SU-DHL-6 (cell line): ENCODE measurements around the gene GRIK4.

Experiments
- H2AFZ ChIP-seq: fragments of 200-600 bp; sonication (generic); 2 replicates; pipeline ENCODE4 v1.6.1; 2014; ENCODE audit warnings: low read depth, mild to moderate bottlenecking, moderate library complexity, mixed read lengths, antibody characterized with exemption, low read length; ENCODE audit not compliant: severe bottlenecking
- H3F3A ChIP-seq: fragments of 200-600 bp; shearing (Covaris generic); 2 replicates; pipeline ENCODE4 v1.6.0; 2016; ENCODE audit warnings: antibody characterized with exemption, mild to moderate bottlenecking; ENCODE audit not compliant: insufficient read depth
- H3K27ac ChIP-seq: fragments of 200-600 bp; sonication (generic); 2 replicates; pipeline ENCODE4 v1.5.1; 2016; ENCODE audit warnings: low read depth, mild to moderate bottlenecking, low read length, moderate library complexity, mixed read lengths
- H3K27me3 ChIP-seq: fragments of 200-600 bp; sonication (generic), shearing (Covaris generic); 2 replicates; pipeline ENCODE4 v1.6.0; 2014; ENCODE audit warnings: mild to moderate bottlenecking, low read length
- H3K36me3 ChIP-seq: fragments of 200-600 bp; sonication (generic); 2 replicates; pipeline ENCODE4 v1.6.1; 2014; ENCODE audit warnings: mild to moderate bottlenecking, low read length, mixed read lengths
- H3K4me2 ChIP-seq: fragments of 300-600, 200-600 bp; shearing (Covaris generic), sonication (generic); 2 replicates; pipeline ENCODE4 v1.6.0; 2014; ENCODE audit warnings: low read length, low read depth, mild to moderate bottlenecking; ENCODE audit not compliant: poor library complexity, severe bottlenecking
- H3K4me3 ChIP-seq: fragments of 200-600 bp; sonication (generic); 2 replicates; pipeline ENCODE4 v1.5.1; 2014; ENCODE audit warnings: antibody characterized with exemption, low read length, mild to moderate bottlenecking, mixed read lengths; ENCODE audit not compliant: insufficient read depth, poor library complexity, severe bottlenecking
- H3K79me2 ChIP-seq: fragments of 200-600 bp; sonication (generic); 2 replicates; pipeline ENCODE4 v1.6.1; 2014; ENCODE audit warnings: mild to moderate bottlenecking, low read length, moderate library complexity; ENCODE audit not compliant: insufficient read depth
- H3K9ac ChIP-seq: fragments of 200-600 bp; sonication (generic); 2 replicates; pipeline ENCODE4 v1.7.0; 2014; ENCODE audit warnings: mild to moderate bottlenecking, low read length
- H3K9me2 ChIP-seq: fragments of 200-600 bp; sonication (generic); replicated peaks from 2 replicates; pipeline ENCODE4 v1.6.1; 2014; ENCODE audit warnings: low read length; ENCODE audit not compliant: insufficient read depth
- H3K9me3 ChIP-seq: fragments of 200-600 bp; sonication (generic); 2 replicates; pipeline ENCODE4 v1.6.1; 2014; ENCODE audit warnings: low read length, mixed read lengths; ENCODE audit not compliant: insufficient read depth
- H4K20me1 ChIP-seq: fragments of 200-600 bp; sonication (generic); 2 replicates; pipeline ENCODE4 v1.6.1; 2014; ENCODE audit warnings: low read depth, mild to moderate bottlenecking, antibody characterized with exemption, low read length, moderate library complexity, mixed read lengths
- EZH2phosphoT487 ChIP-seq: fragments of 200-600 bp; sonication (generic), shearing (Covaris generic); conservative IDR thresholded peaks from 2 replicates; pipeline ENCODE4 v1.6.1; 2018; ENCODE audit warnings: mild to moderate bottlenecking, antibody characterized with exemption, low read length, moderate library complexity, mixed read lengths
- TF ChIP-seq, protein P1 (sequence below): fragments of 200-600 bp; sonication (generic); IDR thresholded peaks from one replicate; pipeline ENCODE4 v1.5.1; 2017; ENCODE audit warnings: antibody characterized with exemption, mild to moderate bottlenecking, low read length, moderate library complexity; ENCODE audit not compliant: insufficient read depth, poor library complexity, severe bottlenecking

GRIK4 gene

DNA sequence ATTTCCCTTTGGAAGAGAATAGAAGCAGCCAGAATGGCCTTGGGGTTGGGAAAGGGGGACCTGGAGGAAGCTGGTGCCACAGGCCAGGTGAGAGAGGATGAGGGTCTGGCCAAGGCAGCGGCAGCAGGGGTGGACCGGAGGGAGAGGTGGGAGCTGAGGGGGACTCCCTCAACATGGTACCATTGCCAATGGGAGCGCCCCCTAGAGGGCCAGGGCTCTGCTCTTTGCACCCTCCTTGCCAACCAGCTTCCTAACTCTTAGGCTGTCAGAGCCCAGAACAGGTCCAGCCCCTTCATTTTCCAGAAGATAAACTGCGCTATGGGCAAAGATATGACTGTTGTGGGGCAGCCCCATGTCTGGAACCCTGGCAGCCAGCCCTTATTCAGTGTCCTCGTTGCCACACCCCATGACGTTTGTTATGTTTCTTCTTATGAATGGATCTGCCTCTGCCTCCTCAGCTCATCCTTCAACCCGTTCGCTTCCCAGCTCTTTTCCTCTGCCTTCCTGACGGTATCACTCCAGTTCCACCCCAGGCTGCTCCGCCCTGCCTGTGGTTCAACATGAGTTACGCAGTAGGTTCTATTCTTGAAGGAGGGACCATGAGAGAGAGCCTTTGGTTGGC lies 185.2 kb downstream of the GRIK4 start:
- no peak overlapping the region for H3K4me2 ChIP-seq
- TF ChIP-seq, protein P1, sequence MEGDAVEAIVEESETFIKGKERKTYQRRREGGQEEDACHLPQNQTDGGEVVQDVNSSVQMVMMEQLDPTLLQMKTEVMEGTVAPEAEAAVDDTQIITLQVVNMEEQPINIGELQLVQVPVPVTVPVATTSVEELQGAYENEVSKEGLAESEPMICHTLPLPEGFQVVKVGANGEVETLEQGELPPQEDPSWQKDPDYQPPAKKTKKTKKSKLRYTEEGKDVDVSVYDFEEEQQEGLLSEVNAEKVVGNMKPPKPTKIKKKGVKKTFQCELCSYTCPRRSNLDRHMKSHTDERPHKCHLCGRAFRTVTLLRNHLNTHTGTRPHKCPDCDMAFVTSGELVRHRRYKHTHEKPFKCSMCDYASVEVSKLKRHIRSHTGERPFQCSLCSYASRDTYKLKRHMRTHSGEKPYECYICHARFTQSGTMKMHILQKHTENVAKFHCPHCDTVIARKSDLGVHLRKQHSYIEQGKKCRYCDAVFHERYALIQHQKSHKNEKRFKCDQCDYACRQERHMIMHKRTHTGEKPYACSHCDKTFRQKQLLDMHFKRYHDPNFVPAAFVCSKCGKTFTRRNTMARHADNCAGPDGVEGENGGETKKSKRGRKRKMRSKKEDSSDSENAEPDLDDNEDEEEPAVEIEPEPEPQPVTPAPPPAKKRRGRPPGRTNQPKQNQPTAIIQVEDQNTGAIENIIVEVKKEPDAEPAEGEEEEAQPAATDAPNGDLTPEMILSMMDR: no peak
- H3K9me3 ChIP-seq: no peaks in the 10 kb centered on the region
- no peak overlapping the region for H3K27ac ChIP-seq
- H3K27me3 ChIP-seq: no peaks in the 10 kb centered on the region; the same call in 1 of the 2 replicates
- no peaks in the 10 kb centered on the region for H3K9me2 ChIP-seq
- H3F3A ChIP-seq: no peaks in the 10 kb centered on the region
- no peaks in the 10 kb centered on the region for H3K36me3 ChIP-seq
- no peak overlapping the region for H3K9ac ChIP-seq
- no peaks in the 10 kb centered on the region for H3K79me2 ChIP-seq
- no peaks in the 10 kb centered on the region for H4K20me1 ChIP-seq
- H3K4me3 ChIP-seq: no peak overlapping the region
- no peak overlapping the region for H2AFZ ChIP-seq

DNA sequence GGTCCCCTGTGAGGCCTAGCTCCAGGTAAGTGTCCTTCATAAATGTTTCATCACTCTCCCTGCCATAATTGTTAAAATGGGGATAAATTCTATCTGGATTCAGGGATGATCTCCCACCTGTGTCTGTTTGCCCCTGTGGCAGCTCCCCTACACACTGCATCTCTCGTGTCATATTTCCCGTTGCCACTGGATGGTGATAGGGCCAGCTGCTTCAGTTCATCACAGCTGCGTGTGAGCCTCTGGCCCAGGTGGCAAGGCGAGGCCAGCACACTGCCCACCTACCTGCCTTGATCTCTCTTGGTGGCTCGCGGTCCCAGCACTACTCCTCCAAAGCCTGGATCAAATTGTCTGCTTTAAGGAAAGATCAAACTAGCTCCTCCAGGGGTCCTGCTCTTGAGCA lies 187.4 kb downstream of the GRIK4 start:
- Histone ChIP-seq H3K4me2 (no peak overlapping the region), H3K9me2 (no peaks in the 10 kb centered on the region), H3K9me3 (no peaks in the 10 kb centered on the region), H3K36me3 (no peaks in the 10 kb centered on the region), H3K4me3 (no peak overlapping the region), H3K27ac (no peak overlapping the region), H2AFZ (no peak overlapping the region), H3K9ac (no peak overlapping the region), H3F3A (no peaks in the 10 kb centered on the region), H3K79me2 (no peaks in the 10 kb centered on the region), H3K27me3 (no peaks in the 10 kb centered on the region), H4K20me1 (no peaks in the 10 kb centered on the region)
- no peak for TF ChIP-seq EZH2phosphoT487
- TF ChIP-seq, protein P1: no peak

DNA sequence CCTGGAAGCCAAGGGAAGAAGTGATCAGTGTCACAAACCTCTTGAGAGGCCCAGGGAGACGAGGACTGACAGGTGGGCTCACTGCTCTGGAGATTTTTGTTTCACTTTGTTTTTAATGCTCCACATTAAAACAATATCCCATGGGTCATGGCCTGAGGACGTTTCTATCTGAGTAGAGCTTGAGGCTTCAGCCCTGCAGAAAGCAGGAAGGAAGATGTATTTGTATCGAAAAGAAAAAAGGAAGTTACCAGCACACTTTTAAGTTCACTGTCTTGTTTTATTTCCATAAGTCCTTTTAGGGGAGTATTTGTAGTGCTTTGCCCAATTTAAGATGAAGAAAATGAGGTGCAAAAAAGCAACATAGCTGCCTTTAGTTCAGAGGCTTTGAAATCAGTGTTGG lies 191.1 kb downstream of the GRIK4 start:
- no peaks in the 10 kb centered on the region for H3F3A ChIP-seq
- no peaks in the 10 kb centered on the region for H4K20me1 ChIP-seq
- H3K27me3 ChIP-seq: no peaks in the 10 kb centered on the region
- no peak overlapping the region for H3K4me3 ChIP-seq
- H2AFZ ChIP-seq: no peak overlapping the region
- H3K36me3 ChIP-seq: no peaks in the 10 kb centered on the region
- no peaks in the 10 kb centered on the region for H3K9me3 ChIP-seq
- H3K79me2 ChIP-seq: no peaks in the 10 kb centered on the region
- TF ChIP-seq, protein P1: no peak
- TF ChIP-seq EZH2phosphoT487: no peak
- H3K9me2 ChIP-seq: no peaks in the 10 kb centered on the region
- no peak overlapping the region for H3K9ac ChIP-seq
- H3K4me2 ChIP-seq: no peak overlapping the region
- H3K27ac ChIP-seq: no peak overlapping the region
